ENCODE measurements around the gene GPHB5. TPM values are rescaled to one million over a fixed set of nuclear protein-coding genes. Genes with fewer than 3 reads are reported as not detected.
"Not testable (repeated sequence)": the region's sequence is repeated elsewhere in the genome, so short reads cannot be mapped to it uniquely, and the experiment has no call there.

The GPHB5 gene
- total RNA-seq, 1 experiment from 2014 or later: not detected

- TF ChIP-seq SIN3A (IDR thresholded peaks at IDR 0.05; ENCODE audit: borderline replicate concordance, insufficient read depth, low read depth, low read length): no peak
These were observed 35.5 kb downstream of the GPHB5 start (continued) for GRCh38 chr14:63282997-63283883.

- BruUV-seq (replicated peaks); DNase-seq (ENCODE audit: low read depth, low spot score); in situ Hi-C loops (cut with HindIII; ENCODE audit: low pct_unique_long_range_greater_than_20kb, low sequenced_read_pairs); H3K4me1 ChIP-seq (ENCODE audit: control insufficient read depth, insufficient read depth, low read length); CTCF ChIA-PET; ATAC-seq; H3K27ac ChIP-seq (ENCODE audit: low read length); H3K27me3 ChIP-seq (ENCODE audit: control insufficient read depth, insufficient read depth, low read length); POLR2A ChIA-PET; H3K4me3 ChIP-seq (ENCODE audit: low read depth in 2 of 2, low read length in 2 of 2); H3K9me3 ChIP-seq (ENCODE audit: control insufficient read depth, insufficient read depth, low read depth, low read length); H3K36me3 ChIP-seq (ENCODE audit: control insufficient read depth, insufficient read depth, low read length): not testable (repeated sequence)
- intact Hi-C loops (cut with micrococcal nuclease; ENCODE audit: unreplicated experiment): loop anchor here (10.0 kb wide), 1 partner anchor 235 kb away; the partner anchor contains the start of gene KCNH5
These were observed 38.8 kb downstream of the GPHB5 start for GRCh38 chr14:63279933-63280332.

- Histone ChIP-seq H3K27me3 (ENCODE audit: control insufficient read depth, insufficient read depth, low read length) (no peaks in the 10 kb centered on the region), H3K27ac (ENCODE audit: low read length) (no peak overlapping the region), H3K4me1 (ENCODE audit: control insufficient read depth, insufficient read depth, low read length) (no peaks in the 10 kb centered on the region), H3K4me3 (ENCODE audit: low read depth in 2 of 2, low read length in 2 of 2) (no peak overlapping the region), H3K9me3 (ENCODE audit: control insufficient read depth, insufficient read depth, low read depth, low read length) (no peaks in the 10 kb centered on the region), H3K36me3 (ENCODE audit: control insufficient read depth, insufficient read depth, low read length) (no peaks in the 10 kb centered on the region)
- TF ChIP-seq POLR2AphosphoS5 (IDR thresholded peaks at IDR 0.05; ENCODE audit: low read depth, low read length) (no peak), CTCF (IDR thresholded peaks at IDR 0.05) (no peak), REST (IDR thresholded peaks at IDR 0.05; ENCODE audit: insufficient read depth in 1 of 2, low read depth in 2 of 2, low read length in 1 of 2) (no peak)
- ATAC-seq: no peak
- no peak for DNase-seq (ENCODE audit: low read depth, low spot score)
- ChIA-PET POLR2A (no interaction called here), CTCF (interaction anchor here (0.6 kb wide), 1 partner anchor 11 kb away, joined by 6 read pairs; no protein-coding TSS in a partner anchor)
- intact Hi-C loops (cut with micrococcal nuclease; ENCODE audit: unreplicated experiment): loop anchor here (2.0 to 10.0 kb wide), 2 partner anchors 233 to 1115 kb away; partner anchors contain the start of gene KCNH5
- BruUV-seq (replicated peaks): no TSS peak
- in situ Hi-C loops (cut with HindIII; ENCODE audit: low pct_unique_long_range_greater_than_20kb, low sequenced_read_pairs): no loop called here
These were observed 41.0 kb downstream of the GPHB5 start for GRCh38 chr14:63277591-63278183.

All from Panc1 (cell line).